PC-9 (cell line): ENCODE measurements around the gene HMGCR. TPM values are rescaled to one million over a fixed set of nuclear protein-coding genes. Genes with fewer than 3 reads are reported as not detected.
A peak's percentile ranks its signal among the peaks of the same experiment; 100 is the strongest.

ENCODE experiments used
- BruUV-seq: library from RNA; stranded (reverse); fragments of 400-500 nt; replicated peaks from 2 replicates; lab custom pipeline; 2021; lab: Mats Ljungman, UMichigan
- CTCF ChIA-PET: fragments of 300-600 bp; sonication (Branson Sonifier 250); formaldehyde crosslinking; loops from one replicate; lab custom pipeline; 2022; ENCODE audit warnings: antibody characterized with exemption; lab: Charles Lee
- POLR2A ChIA-PET: fragments of 300-600 bp; sonication (Branson Sonifier 250); formaldehyde crosslinking; loops from one replicate; lab custom pipeline; 2022; ENCODE audit warnings: antibody characterized with exemption; ENCODE audit not compliant: unreplicated experiment; lab: Charles Lee
- DNase-seq, 2 experiments: peaks; one replicate each; pipeline versions ENCODE4 v3.0.0 to v3.0.0-alpha.2; 2015 to 2022; ENCODE audit warnings: mixed read lengths in 1 of 2
- H2AFZ ChIP-seq: fragments of 200-600 bp; sonication (generic); 2 replicates; pipeline ENCODE4 v1.8.1; 2017; ENCODE audit warnings: antibody characterized with exemption
- H3F3A ChIP-seq: fragments of 200-600 bp; sonication (generic); 2 replicates; pipeline ENCODE4 v1.8.1; 2017; ENCODE audit warnings: antibody characterized with exemption, mild to moderate bottlenecking, low read depth; ENCODE audit not compliant: insufficient read depth
- H3K27ac ChIP-seq: fragments of 200-600 bp; sonication (generic); 2 replicates; pipeline ENCODE4 v1.6.1; 2016; ENCODE audit warnings: mixed run types
- H3K27me3 ChIP-seq: fragments of 200-600 bp; sonication (generic); 2 replicates; pipeline ENCODE4 v1.6.1; 2016; ENCODE audit warnings: low read depth, mixed run types; ENCODE audit not compliant: insufficient read depth
- H3K36me3 ChIP-seq: fragments of 200-600 bp; sonication (generic); 2 replicates; pipeline ENCODE4 v1.6.1; 2016; ENCODE audit warnings: low read depth, mixed run types
- H3K4me1 ChIP-seq: fragments of 200-600 bp; sonication (generic); replicated peaks from 2 replicates; pipeline ENCODE4 v1.6.1; 2016; ENCODE audit warnings: mixed run types; ENCODE audit not compliant: insufficient read depth
- H3K4me2 ChIP-seq: fragments of 200-600 bp; sonication (generic); 2 replicates; pipeline ENCODE4 v1.6.1; 2017; ENCODE audit warnings: mixed run types
- H3K4me3 ChIP-seq: fragments of 200-600 bp; sonication (generic); 2 replicates; pipeline ENCODE4 v1.6.1; 2016; ENCODE audit warnings: mixed run types
- H3K79me2 ChIP-seq: fragments of 200-600 bp; sonication (generic); 2 replicates; pipeline ENCODE4 v1.6.1; 2017; ENCODE audit warnings: low read depth, mixed run types
- H3K9me2 ChIP-seq: fragments of 200-600 bp; sonication (generic); 2 replicates; pipeline ENCODE4 v1.8.1; 2017; ENCODE audit warnings: mild to moderate bottlenecking; ENCODE audit not compliant: insufficient read depth
- H3K9me3 ChIP-seq: fragments of 200-600 bp; sonication (generic); 2 replicates; pipeline ENCODE4 v1.8.1; 2016; ENCODE audit warnings: low read depth; ENCODE audit not compliant: insufficient read depth
- H4K20me1 ChIP-seq: fragments of 200-600 bp; sonication (generic); 2 replicates; pipeline ENCODE4 v1.8.1; 2017; ENCODE audit not compliant: insufficient read depth
- CTCF ChIP-seq: fragments of 200-600 bp; sonication (generic); conservative IDR thresholded peaks from 2 replicates; pipeline ENCODE4 v1.6.1; 2017; ENCODE audit warnings: mixed run types, antibody characterized with exemption, mild to moderate bottlenecking, moderate library complexity
- EZH2 ChIP-seq: fragments of 200-600 bp; sonication (generic); IDR thresholded peaks from 2 replicates; pipeline ENCODE4 v1.8.0; 2017; ENCODE audit warnings: antibody characterized with exemption, low read depth
- intact Hi-C: fragments of 100-400 bp; cut with micrococcal nuclease; formaldehyde crosslinking; loops from one replicate; pipeline ENCODE4 v1.10.0; 2022; ENCODE audit not compliant: unreplicated experiment
- total RNA-seq: library from RNA; stranded (reverse); gene quantifications from 2 replicates; pipeline ENCODE4 v1.2.3, GENCODE V29; 2021

The HMGCR gene
- total RNA-seq, 1 experiment from 2014 or later: 86.8 TPM

DNA sequence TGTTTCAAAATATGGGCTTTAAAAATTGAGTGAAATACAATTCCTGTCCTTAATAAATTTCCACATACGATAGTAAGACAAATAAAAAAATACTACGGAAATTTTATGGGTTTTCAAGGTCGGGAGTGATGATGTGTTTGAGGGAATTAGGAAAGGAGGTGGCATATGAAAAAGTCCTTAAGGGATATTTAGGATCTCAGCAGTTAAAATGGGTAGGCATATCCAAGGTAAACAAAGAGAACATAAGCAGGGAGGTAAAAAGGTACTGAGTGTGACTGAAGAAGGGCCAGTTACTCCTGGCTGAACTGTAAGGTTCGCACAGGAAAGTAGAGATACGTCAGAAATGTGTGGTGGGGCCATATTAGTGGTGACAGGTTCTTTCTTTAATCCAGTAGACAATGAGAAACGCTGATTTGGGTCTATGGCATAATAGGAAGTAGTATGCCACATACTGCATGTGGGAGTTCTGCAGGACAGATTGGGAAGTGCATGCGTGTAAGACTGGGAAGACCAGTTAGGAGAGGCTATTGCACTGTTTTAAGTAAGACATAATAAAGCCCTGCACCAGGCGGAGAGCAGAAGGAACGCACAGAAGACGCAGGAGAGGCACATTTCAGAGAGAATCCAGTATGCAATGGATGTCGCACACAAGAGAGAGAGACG, 937 bp upstream of the HMGCR start:
- peaks cover 11% of the 10 kb centered on the region for H4K20me1 ChIP-seq
- intact Hi-C loops: loop anchor here (2.0 to 10.0 kb wide), 5 partner anchors 69 to 661 kb away; partner anchors contain the start of gene GCNT4
- CTCF ChIA-PET: interaction anchor here (0.6 to 1.4 kb wide), 4 partner anchors 96 to 410 kb away, joined by 3 to 11 read pairs (median 4); partner anchors contain the start of gene ANKRD31
- H3K4me1 ChIP-seq: peaks cover 40% of the 10 kb centered on the region
- peak overlapping the region; percentile 100 for H3K4me2 ChIP-seq
- no peak for TF ChIP-seq EZH2
- peak; percentile 56 for TF ChIP-seq CTCF
- peak; percentile 53 to 82 for DNase-seq
- H2AFZ ChIP-seq: peak overlapping the region; percentile 87
- H3K9me2 ChIP-seq: no peaks in the 10 kb centered on the region
- H3K36me3 ChIP-seq: no peaks in the 10 kb centered on the region
- no peaks in the 10 kb centered on the region for H3K9me3 ChIP-seq
- peak overlapping the region; percentile 78 for H3K27ac ChIP-seq
- peaks cover 16% of the 10 kb centered on the region for H3F3A ChIP-seq
- POLR2A ChIA-PET: interaction anchor here (0.6 to 1.3 kb wide), 7 partner anchors 15 to 1543 kb away, joined by 3 to 22 read pairs (median 10); no protein-coding TSS in a partner anchor
- peaks cover 38% of the 10 kb centered on the region for H3K79me2 ChIP-seq
- peak overlapping the region; percentile 66 for H3K4me3 ChIP-seq
- BruUV-seq: TSS peak; percentile 98
- H3K27me3 ChIP-seq: no peaks in the 10 kb centered on the region

GRCh38 chr5:75337366-75338021, 474 bp downstream of the HMGCR start:
- H3K4me1 ChIP-seq: peaks cover 55% of the 10 kb centered on the region
- H3K4me2 ChIP-seq: peak overlapping the region; percentile 97
- H3K9me2 ChIP-seq: no peaks in the 10 kb centered on the region
- TSS peak; percentile 35 for BruUV-seq
- peak overlapping the region; percentile 83 for H3K4me3 ChIP-seq
- intact Hi-C loops: loop anchor here (1.0 to 10.0 kb wide), 6 partner anchors 71 to 663 kb away; partner anchors contain the start of gene GCNT4
- POLR2A ChIA-PET: interaction anchor here (0.6 to 1.3 kb wide), 7 partner anchors 16 to 1375 kb away, joined by 4 to 22 read pairs (median 10); partner anchors contain the start of gene FAM169A
- TF ChIP-seq EZH2 (no peak), CTCF (no peak)
- CTCF ChIA-PET: interaction anchor here (0.7 to 1.4 kb wide), 3 partner anchors 72 to 411 kb away, joined by 3 to 11 read pairs (median 4); partner anchors contain the start of gene ANKRD31
- H3K27me3 ChIP-seq: no peaks in the 10 kb centered on the region
- peaks cover 6% of the 10 kb centered on the region; the same call in 1 of the 2 replicates for H3K36me3 ChIP-seq
- H3K9me3 ChIP-seq: no peaks in the 10 kb centered on the region
- peak overlapping the region; percentile 40; the same call in 1 of the 2 replicates for H3K27ac ChIP-seq
- peaks cover 52% of the 10 kb centered on the region for H3K79me2 ChIP-seq
- peak in 1 of 2 experiments; percentile 18 for DNase-seq
- peaks cover 20% of the 10 kb centered on the region for H4K20me1 ChIP-seq
- H2AFZ ChIP-seq: peak overlapping the region; percentile 84
- peaks cover 16% of the 10 kb centered on the region for H3F3A ChIP-seq

DNA sequence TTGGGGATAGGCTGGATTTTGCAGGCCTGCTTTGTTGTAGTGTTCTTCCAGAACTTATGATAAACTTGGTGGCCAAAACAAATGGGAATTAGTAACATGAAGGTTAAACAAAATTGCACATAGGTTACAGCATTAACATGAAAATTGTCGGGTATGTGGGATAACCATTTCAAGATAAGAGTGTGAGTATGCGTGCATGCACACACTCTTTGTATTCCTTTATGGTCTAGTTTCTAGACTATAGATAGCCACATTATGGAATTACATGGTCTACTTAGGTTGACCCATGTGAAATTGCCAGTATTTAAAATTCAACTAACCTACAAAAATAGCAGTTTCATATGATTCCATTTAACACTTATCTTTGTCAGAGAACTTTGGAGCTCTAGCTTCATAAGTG, 1.4 kb downstream of the HMGCR start:
- TF ChIP-seq EZH2: no peak
- TF ChIP-seq CTCF: no peak
- no peak overlapping the region for H2AFZ ChIP-seq
- H3K27me3 ChIP-seq: no peaks in the 10 kb centered on the region
- no peaks in the 10 kb centered on the region for H3K9me3 ChIP-seq
- H4K20me1 ChIP-seq: peaks cover 26% of the 10 kb centered on the region
- peaks cover 61% of the 10 kb centered on the region for H3K79me2 ChIP-seq
- peaks cover 16% of the 10 kb centered on the region for H3F3A ChIP-seq
- H3K4me2 ChIP-seq: peak overlapping the region; percentile 97
- H3K4me1 ChIP-seq: peaks cover 55% of the 10 kb centered on the region
- POLR2A ChIA-PET: interaction anchor here (0.7 kb wide), 2 partner anchors 18 to 1416 kb away, joined by 6 to 9 read pairs; no protein-coding TSS in a partner anchor
- H3K4me3 ChIP-seq: peak overlapping the region; percentile 83
- H3K9me2 ChIP-seq: no peaks in the 10 kb centered on the region
- DNase-seq: no peak
- CTCF ChIA-PET: interaction anchor here (0.7 kb wide), 1 partner anchor 576 kb away, joined by 15 read pairs; no protein-coding TSS in a partner anchor
- intact Hi-C loops: loop anchor here (5.0 to 10.0 kb wide), 3 partner anchors 301 to 664 kb away; no protein-coding TSS in a partner anchor
- BruUV-seq: no TSS peak
- peaks cover 7% of the 10 kb centered on the region for H3K36me3 ChIP-seq
- H3K27ac ChIP-seq: no peak overlapping the region
